DMS79 (cell line): ENCODE results near the gene LRRC8C.

Experiments used
- DNase-seq: peaks from one replicate; lab custom pipeline; 2025; lab: John Stamatoyannopoulos, UW

The LRRC8C gene

GRCh38 chr1:89633800-89634625 is 1.1 kb downstream of the LRRC8C start:
- no peak for DNase-seq

GRCh38 chr1:89635825-89636815 is 3.2 kb downstream of the LRRC8C start:
- no peak for DNase-seq

GRCh38 chr1:89637496-89637895 is 4.6 kb downstream of the LRRC8C start:
- no peak for DNase-seq

GRCh38 chr1:89640440-89640839 is 7.5 kb downstream of the LRRC8C start:
- DNase-seq: no peak

- DNase-seq: no peak
Observed at GRCh38 chr1:89641781-89642180, 8.9 kb downstream of the LRRC8C start.

GRCh38 chr1:89643577-89643976 is 10.7 kb downstream of the LRRC8C start:
- DNase-seq: no peak

GRCh38 chr1:89644119-89644814 is 11.3 kb downstream of the LRRC8C start:
- no peak for DNase-seq

GRCh38 chr1:89646259-89646658 is 13.3 kb downstream of the LRRC8C start:
- no peak for DNase-seq

GRCh38 chr1:89649783-89650182 is 16.9 kb downstream of the LRRC8C start:
- no peak for DNase-seq

GRCh38 chr1:89652373-89652772 is 19.5 kb downstream of the LRRC8C start:
- no peak for DNase-seq

- DNase-seq: no peak
Observed at GRCh38 chr1:89657886-89658285, 25.0 kb downstream of the LRRC8C start.

GRCh38 chr1:89659322-89660081 is 26.6 kb downstream of the LRRC8C start:
- DNase-seq: no peak

GRCh38 chr1:89660224-89661061 is 27.5 kb downstream of the LRRC8C start:
- no peak for DNase-seq

- DNase-seq: no peak
Observed at GRCh38 chr1:89665941-89666340, 33.0 kb downstream of the LRRC8C start.

- DNase-seq: no peak
Observed at GRCh38 chr1:89666640-89667039, 33.7 kb downstream of the LRRC8C start.

- DNase-seq: no peak
Observed at GRCh38 chr1:89667691-89668090, 34.8 kb downstream of the LRRC8C start.

- no peak for DNase-seq
Observed at GRCh38 chr1:89668961-89669360, 36.0 kb downstream of the LRRC8C start.

- DNase-seq: no peak
Observed at GRCh38 chr1:89669441-89669840, 36.5 kb downstream of the LRRC8C start.

- DNase-seq: no peak
Observed at GRCh38 chr1:89670163-89670562, 37.2 kb downstream of the LRRC8C start.

- DNase-seq: no peak
Observed at GRCh38 chr1:89670711-89671110, 37.8 kb downstream of the LRRC8C start.
